HepG2 (cell line): ENCODE results near the gene MIB2. TPM values are rescaled to one million over a fixed set of nuclear protein-coding genes. Genes with fewer than 3 reads are reported as not detected.

Experiments used
- ASH2L ChIP-seq: fragments of 300-600, 200-600 bp; sonication (generic); IDR thresholded peaks from 2 replicates; pipeline ENCODE4 v1.7.0; 2017; ENCODE audit warnings: low read depth, mild to moderate bottlenecking, moderate library complexity, mixed read lengths, low read length; ENCODE audit not compliant: insufficient read length
- FIP1L1 ChIP-seq: fragments of 200-400 bp; formaldehyde crosslinking; IDR thresholded peaks from 2 replicates; pipeline ENCODE4 v1.6.1; 2018; ENCODE audit warnings: low read depth, mild to moderate bottlenecking, low read length, moderate library complexity, borderline replicate concordance; ENCODE audit not compliant: insufficient read depth
- GATAD1 ChIP-seq: IDR thresholded peaks from 2 replicates; pipeline ENCODE4 v1.6.1; 2016; ENCODE audit warnings: missing genetic modification reagents, missing compliant biosample characterization
- GATAD2A ChIP-seq: IDR thresholded peaks from 2 replicates; pipeline ENCODE4 v1.6.1; 2016
- HNF1B ChIP-seq: sonication (generic); formaldehyde crosslinking; IDR thresholded peaks from 2 replicates; pipeline ENCODE4 v1.5.1; 2020; ENCODE audit warnings: mild to moderate bottlenecking, moderate library complexity, missing genetic modification reagents
- KDM5A ChIP-seq: fragments of 200-600 bp; sonication (generic); IDR thresholded peaks from 2 replicates; pipeline ENCODE4 v1.7.0; 2018; ENCODE audit warnings: antibody characterized with exemption, mild to moderate bottlenecking, low read length, borderline replicate concordance
- KIAA2018 ChIP-seq: sonication (generic); formaldehyde crosslinking; IDR thresholded peaks from 2 replicates; pipeline ENCODE4 v1.5.0; 2020; ENCODE audit warnings: mild to moderate bottlenecking, missing genetic modification reagents, borderline replicate concordance
- KMT2A ChIP-seq: sonication (generic); formaldehyde crosslinking; IDR thresholded peaks from 2 replicates; pipeline ENCODE4 v1.4.0; 2020; ENCODE audit warnings: missing genetic modification reagents
- MED13 ChIP-seq: sonication (generic); formaldehyde crosslinking; IDR thresholded peaks from 2 replicates; pipeline ENCODE4 v1.5.0; 2020; ENCODE audit warnings: missing genetic modification reagents
- NCOA1 ChIP-seq: sonication (generic); formaldehyde crosslinking; IDR thresholded peaks from 2 replicates; pipeline ENCODE4 v1.9.0; 2021; ENCODE audit warnings: missing genetic modification reagents
- PTBP1 ChIP-seq: fragments of 200-400 bp; formaldehyde crosslinking; IDR thresholded peaks from 2 replicates; pipeline ENCODE4 v1.6.1; 2018; ENCODE audit warnings: low read length, low read depth; ENCODE audit not compliant: poor library complexity, severe bottlenecking
- TEAD2 ChIP-seq: sonication (generic); formaldehyde crosslinking; IDR thresholded peaks from 2 replicates; pipeline ENCODE4 v1.9.0; 2021; ENCODE audit warnings: missing genetic modification reagents
- YEATS2 ChIP-seq: sonication (generic); formaldehyde crosslinking; IDR thresholded peaks from 2 replicates; pipeline ENCODE4 v1.4.0; 2020; ENCODE audit warnings: missing genetic modification reagents, borderline replicate concordance
- YEATS4 ChIP-seq: sonication (generic); formaldehyde crosslinking; IDR thresholded peaks from 2 replicates; pipeline ENCODE4 v1.4.0; 2020; ENCODE audit warnings: missing genetic modification reagents, borderline replicate concordance
- ZFP36L1 ChIP-seq: sonication (generic); formaldehyde crosslinking; IDR thresholded peaks from 2 replicates; pipeline ENCODE4 v1.8.0; 2022; ENCODE audit warnings: mild to moderate bottlenecking, missing genetic modification reagents, moderate library complexity
- ZNF337 ChIP-seq: sonication (generic); formaldehyde crosslinking; IDR thresholded peaks from 2 replicates; pipeline ENCODE4 v1.5.1; 2020; ENCODE audit warnings: missing genetic modification reagents, low read depth, mild to moderate bottlenecking, borderline replicate concordance
- ZNF713 ChIP-seq: sonication (generic); formaldehyde crosslinking; IDR thresholded peaks from 2 replicates; pipeline ENCODE4 v1.4.0; 2020; ENCODE audit warnings: mild to moderate bottlenecking, missing genetic modification reagents
- ZSCAN29 ChIP-seq: sonication (generic); formaldehyde crosslinking; conservative IDR thresholded peaks from 2 replicates; pipeline ENCODE4 v1.4.0; 2020; ENCODE audit warnings: mild to moderate bottlenecking, missing genetic modification reagents
- polyA plus RNA-seq, 8 experiments: library from polyadenylated mRNA; depleted of rRNA in 3 of 8; stranded (reverse) in 7 of 8; unstranded in 1 of 8; fragments of >200 nt; fragmentation: Illumina TruSeq in 4 of 8; extraction: Trizol in 4 of 8; gene quantifications; 2 replicates each; pipeline versions ENCODE4 v1.2.1 to v1.2.3, GENCODE V29; 2011 to 2016; ENCODE audit warnings: low read depth in 4 of 8, missing spikeins in 1 of 8, mixed read lengths in 1 of 8; ENCODE audit not compliant: insufficient read depth in 1 of 8
- total RNA-seq, 5 experiments: library from RNA; depleted of rRNA; stranded (reverse); fragments of >200 nt; fragmentation: Illumina TruSeq; extraction: Trizol; gene quantifications; 2 replicates each; pipeline ENCODE4 v1.2.3, GENCODE V29; 2016; ENCODE audit warnings: low read depth in 1 of 5

Gene MIB2
- total and polyA plus RNA-seq, 2 of the 13 experiments (the other 11 are each of a cell fraction or from before 2014, with no cell fraction given) = 19.9 to 30.4 TPM

- TF ChIP-seq KIAA2018 (CRISPR knock-in tag) = no peak
- no peak for TF ChIP-seq ZFP36L1
- TF ChIP-seq PTBP1 = peak; percentile 6
- TF ChIP-seq TEAD2 (CRISPR knock-in tag) = no peak
- TF ChIP-seq MED13 = no peak
- TF ChIP-seq GATAD2A (CRISPR knock-in tag) = no peak
- TF ChIP-seq KMT2A = peak; percentile 45
- no peak for TF ChIP-seq ZNF337 (CRISPR knock-in tag)
- TF ChIP-seq GATAD1 (CRISPR knock-in tag) = no peak
- 0 out of 2 replicates have a peak, but pooled peaks have one; percentile 5 for TF ChIP-seq KDM5A
- 0 out of 2 replicates have a peak, but pooled peaks have one; percentile 52 for TF ChIP-seq FIP1L1
- TF ChIP-seq YEATS4 (CRISPR knock-in tag) = no peak
- TF ChIP-seq YEATS2 (CRISPR knock-in tag) = no peak
- TF ChIP-seq NCOA1 (CRISPR knock-in tag) = peak; percentile 7; the same call in 1 of the 2 replicates
- TF ChIP-seq ZNF713 (CRISPR knock-in tag) = 0 out of 2 replicates have a peak, but pooled peaks have one; percentile 11
- no peak for TF ChIP-seq ZSCAN29
- 0 out of 2 replicates have a peak, but pooled peaks have one; percentile 50 for TF ChIP-seq HNF1B (CRISPR knock-in tag)
- TF ChIP-seq ASH2L = peak; percentile 11
Measured at GRCh38 chr1:1614954-1615255, 395 bp upstream of the MIB2 start (continued).
